BLaER1 treated with 17β-estradiol and CSF1 and Interleukin-3, amounts not matched to agents 10 nM and 100 nM (cell line): ENCODE measurements around the gene GP9.

ENCODE experiments used
- H3K27ac ChIP-seq, 11 experiments: shearing (Covaris generic); formaldehyde crosslinking; 2 replicates each; pipeline ENCODE4 v1.8.1; 2022
- H3K27me3 ChIP-seq, 11 experiments: shearing (Covaris generic); formaldehyde crosslinking; 2 replicates each; pipeline ENCODE4 v1.8.1; 2022
- H3K36me3 ChIP-seq, 11 experiments: shearing (Covaris generic); formaldehyde crosslinking; 2 replicates each; pipeline ENCODE4 v1.8.1; 2022
- H3K4me1 ChIP-seq, 10 experiments: shearing (Covaris generic); formaldehyde crosslinking; 2 replicates each; pipeline ENCODE4 v1.8.1; 2022
- H3K4me2 ChIP-seq, 11 experiments: shearing (Covaris generic); formaldehyde crosslinking; 2 replicates each; pipeline ENCODE4 v1.8.1; 2022
- H3K4me3 ChIP-seq, 10 experiments: shearing (Covaris generic); formaldehyde crosslinking; 2 replicates each; pipeline ENCODE4 v1.8.1; 2022
- H3K9ac ChIP-seq, 11 experiments: shearing (Covaris generic); formaldehyde crosslinking; 2 replicates each; pipeline ENCODE4 v1.8.1; 2022
- H3K9me3 ChIP-seq, 11 experiments: shearing (Covaris generic); formaldehyde crosslinking; replicated peaks in 1 of 11; 2 replicates each; pipeline ENCODE4 v1.8.1; 2022
- H4K20me1 ChIP-seq, 11 experiments: shearing (Covaris generic); formaldehyde crosslinking; 2 replicates each; pipeline ENCODE4 v1.8.1; 2022
- Cebpa-rat ChIP-seq, 11 experiments: shearing (Covaris generic); IDR thresholded peaks; 2 replicates each; pipeline ENCODE4 v1.8.1; 2022

The GP9 gene

DNA sequence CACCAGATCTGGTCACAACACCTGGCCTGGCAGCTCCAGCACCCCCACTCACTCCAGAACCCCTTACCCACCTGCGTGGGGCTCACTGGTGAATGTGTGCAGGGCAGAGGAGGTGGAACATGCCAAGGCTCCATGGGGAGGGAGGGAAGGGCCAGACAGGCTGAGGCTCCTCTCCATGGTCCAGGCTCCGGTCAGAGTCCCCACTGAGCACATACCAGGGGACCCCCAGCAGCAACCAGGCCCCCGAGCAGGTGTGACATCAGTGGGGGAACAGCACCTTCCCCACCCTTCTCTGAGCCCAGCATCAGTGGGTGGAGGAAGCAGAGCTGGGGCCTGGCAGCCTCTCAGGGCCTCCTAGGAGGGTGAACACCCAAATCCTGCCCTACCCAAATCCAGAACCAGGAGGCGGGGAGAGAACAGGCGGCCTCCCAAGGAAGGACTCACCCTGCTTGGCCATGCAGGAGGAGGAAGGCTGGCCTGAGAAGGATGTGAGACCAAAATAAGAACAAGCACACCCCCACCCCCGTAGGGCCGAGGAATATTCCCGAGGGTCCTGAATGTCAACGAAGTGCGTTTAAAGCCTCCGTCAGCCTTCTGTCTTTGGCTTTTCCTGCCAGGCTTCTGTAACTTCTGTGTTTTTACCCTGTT, 1.1 kb upstream of the GP9 start:
- H3K4me2 ChIP-seq: peak overlapping the region; percentile 87 to 99 (median 97)
- TF ChIP-seq Cebpa-rat (IDR thresholded peaks at IDR 0.05): no peak
- no peaks in the 10 kb centered on the region for H3K36me3 ChIP-seq
- peaks cover 43 to 92% (median 82%) of the 10 kb centered on the region in 10 experiments for H3K4me1 ChIP-seq
- H3K27me3 ChIP-seq: peaks cover 0 to 13% (median 0%) of the 10 kb centered on the region in 11 experiments; a peak in 4 of 22 replicates
- no peaks in the 10 kb centered on the region for H3K9me3 ChIP-seq
- peaks cover 0 to 8% (median 0%) of the 10 kb centered on the region in 11 experiments; a peak in 1 of 22 replicates for H4K20me1 ChIP-seq
- H3K27ac ChIP-seq: peak overlapping the region in 9 of 11 experiments; percentile 35 to 83 (median 69); a peak in 18 of 22 replicates
- H3K4me3 ChIP-seq: peak overlapping the region in 5 of 10 experiments; percentile 34 to 57 (median 42); a peak in 6 of 20 replicates
- peak overlapping the region in 10 of 11 experiments; percentile 6 to 76 (median 52); a peak in 17 of 22 replicates for H3K9ac ChIP-seq

DNA sequence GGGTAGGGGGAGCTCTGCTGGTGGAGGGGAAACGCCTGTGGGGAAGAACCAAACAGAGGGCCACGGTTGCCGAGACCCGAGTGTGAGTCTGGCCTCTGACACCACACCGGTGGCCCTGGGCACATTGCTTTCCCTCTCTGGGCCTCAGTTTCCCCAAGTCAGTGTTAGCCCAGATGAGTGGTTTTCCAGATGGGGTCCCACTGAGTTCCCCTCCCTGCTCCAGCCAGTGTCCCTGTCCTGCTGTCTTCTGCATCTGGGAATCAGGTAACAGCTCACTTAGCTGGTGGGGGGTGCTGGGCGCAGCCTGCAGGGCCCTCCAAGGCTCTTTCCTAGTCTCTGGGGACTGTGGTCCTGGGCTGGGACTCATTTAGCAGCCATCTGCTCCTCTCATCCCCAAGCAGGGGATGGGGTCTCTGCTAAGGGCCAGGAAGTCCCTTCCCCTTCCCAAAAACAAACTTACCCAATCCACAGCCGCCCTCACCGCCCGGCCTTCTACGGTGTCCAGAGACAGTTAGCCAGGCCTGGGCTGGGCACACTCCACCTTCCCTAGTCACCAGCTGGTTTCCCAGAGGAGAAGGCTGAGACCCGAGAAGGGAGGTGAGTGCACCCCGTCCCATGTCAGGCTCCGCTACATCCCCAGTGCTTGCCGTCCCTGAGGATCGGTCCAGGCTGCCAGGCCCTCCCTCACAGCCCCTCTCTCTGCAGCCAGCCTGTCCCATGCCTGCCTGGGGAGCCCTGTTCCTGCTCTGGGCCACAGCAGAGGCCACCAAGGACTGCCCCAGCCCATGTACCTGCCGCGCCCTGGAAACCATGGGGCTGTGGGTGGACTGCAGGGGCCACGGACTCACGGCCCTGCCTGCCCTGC, 676 bp downstream of the GP9 start:
- Histone ChIP-seq H3K9ac (peak overlapping the region in 8 of 11 experiments; percentile 50 to 76 (median 62); a peak in 13 of 22 replicates), H3K36me3 (no peaks in the 10 kb centered on the region), H3K4me3 (peak overlapping the region in 5 of 10 experiments; percentile 15 to 57 (median 35); a peak in 10 of 20 replicates), H4K20me1 (peaks cover 0 to 8% (median 0%) of the 10 kb centered on the region in 11 experiments; a peak in 1 of 22 replicates), H3K9me3 (no peaks in the 10 kb centered on the region), H3K4me2 (peak overlapping the region; percentile 87 to 99 (median 97)), H3K4me1 (peaks cover 46 to 97% (median 92%) of the 10 kb centered on the region in 10 experiments), H3K27ac (peak overlapping the region in 8 of 11 experiments; percentile 49 to 83 (median 69); a peak in 14 of 22 replicates), H3K27me3 (peaks cover 0 to 13% (median 0%) of the 10 kb centered on the region in 11 experiments; a peak in 4 of 22 replicates)
- no peak for TF ChIP-seq Cebpa-rat (IDR thresholded peaks at IDR 0.05)

DNA sequence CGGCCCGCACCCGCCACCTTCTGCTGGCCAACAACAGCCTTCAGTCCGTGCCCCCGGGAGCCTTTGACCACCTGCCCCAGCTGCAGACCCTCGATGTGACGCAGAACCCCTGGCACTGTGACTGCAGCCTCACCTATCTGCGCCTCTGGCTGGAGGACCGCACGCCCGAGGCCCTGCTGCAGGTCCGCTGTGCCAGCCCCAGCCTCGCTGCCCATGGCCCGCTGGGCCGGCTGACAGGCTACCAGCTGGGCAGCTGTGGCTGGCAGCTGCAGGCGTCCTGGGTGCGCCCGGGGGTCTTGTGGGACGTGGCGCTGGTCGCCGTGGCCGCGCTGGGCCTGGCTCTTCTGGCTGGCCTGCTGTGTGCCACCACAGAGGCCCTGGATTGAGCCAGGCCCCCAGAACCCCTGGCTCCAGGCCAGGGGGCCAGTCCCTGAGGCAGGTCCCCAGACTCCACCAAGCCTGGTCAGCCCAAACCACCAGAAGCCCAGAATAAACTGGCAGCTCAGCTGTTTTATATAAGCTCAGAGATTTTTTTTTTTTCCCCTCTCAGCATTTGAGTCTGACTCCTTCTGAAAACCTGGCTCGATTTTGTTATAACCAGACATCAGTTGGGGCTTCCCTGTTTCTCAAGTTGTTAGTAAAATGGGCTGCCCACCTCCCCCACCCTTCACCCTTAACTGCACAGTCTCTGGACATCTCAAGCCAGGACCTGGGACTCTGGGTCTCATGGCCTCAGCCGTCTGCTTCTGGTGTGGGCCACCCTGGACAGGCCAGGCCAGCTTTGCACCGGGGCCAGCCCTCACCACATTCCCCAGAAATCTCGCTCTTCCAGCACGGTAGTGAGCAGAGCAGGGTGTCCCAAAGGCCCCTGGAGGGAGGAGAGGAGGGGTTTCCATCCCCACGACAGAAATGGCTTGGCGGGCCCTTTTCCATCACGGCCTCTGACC, 1.6 kb downstream of the GP9 start:
- Histone ChIP-seq H3K4me3 (peak overlapping the region in 2 of 10 experiments; percentile 34 to 57; a peak in 5 of 20 replicates), H4K20me1 (peaks cover 0 to 8% (median 0%) of the 10 kb centered on the region in 11 experiments; a peak in 1 of 22 replicates), H3K36me3 (no peaks in the 10 kb centered on the region), H3K27me3 (peaks cover 0 to 13% (median 0%) of the 10 kb centered on the region in 11 experiments; a peak in 4 of 22 replicates), H3K4me2 (peak overlapping the region; percentile 87 to 99 (median 97)), H3K9ac (peak overlapping the region in 7 of 11 experiments; percentile 50 to 76 (median 67); a peak in 14 of 22 replicates), H3K27ac (peak overlapping the region in 7 of 11 experiments; percentile 32 to 83 (median 69); a peak in 11 of 22 replicates), H3K4me1 (peaks cover 47 to 99% (median 97%) of the 10 kb centered on the region in 10 experiments), H3K9me3 (no peaks in the 10 kb centered on the region)
- no peak for TF ChIP-seq Cebpa-rat (IDR thresholded peaks at IDR 0.05)

DNA sequence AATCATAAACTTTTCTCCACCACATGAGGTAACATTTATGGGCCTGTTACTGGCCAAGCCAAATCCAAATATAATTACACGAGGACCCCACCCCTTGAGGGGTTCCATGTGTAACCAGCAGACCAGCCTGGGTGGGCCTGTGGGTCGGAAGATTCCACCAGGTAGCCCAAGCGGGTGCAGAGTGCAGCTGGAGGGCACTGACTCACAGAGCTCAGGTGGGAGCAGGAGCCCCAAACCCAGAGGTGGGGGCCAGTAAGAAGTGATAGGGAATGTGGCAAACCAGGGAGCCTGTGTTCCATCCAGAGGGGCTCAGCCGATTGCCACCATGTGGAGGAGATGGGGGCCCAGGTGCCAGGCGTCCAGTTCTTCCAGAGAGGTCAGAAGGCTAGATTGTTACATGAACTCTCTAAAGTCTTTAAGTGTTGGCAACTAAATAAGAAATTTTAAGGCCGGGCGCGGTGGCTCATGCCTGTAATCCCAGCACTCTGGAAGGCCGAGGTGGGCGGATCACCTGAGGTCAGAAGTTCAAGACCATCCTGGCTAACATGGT, 2.6 kb downstream of the GP9 start:
- Histone ChIP-seq H3K4me2 (peak overlapping the region in 7 of 11 experiments; percentile 95 to 99 (median 98); a peak in 12 of 22 replicates), H4K20me1 (peaks cover 0 to 8% (median 0%) of the 10 kb centered on the region in 11 experiments; a peak in 1 of 22 replicates), H3K9me3 (peaks cover 0 to 8% (median 5%) of the 10 kb centered on the region in 11 experiments; a peak in 12 of 22 replicates), H3K9ac (no peak overlapping the region; a peak in 1 of 22 replicates), H3K27ac (no peak overlapping the region), H3K36me3 (no peaks in the 10 kb centered on the region), H3K4me3 (no peak overlapping the region), H3K27me3 (peaks cover 0 to 13% (median 0%) of the 10 kb centered on the region in 11 experiments; a peak in 4 of 22 replicates), H3K4me1 (peaks cover 45 to 100% (median 94%) of the 10 kb centered on the region in 10 experiments)
- no peak for TF ChIP-seq Cebpa-rat (IDR thresholded peaks at IDR 0.05)

DNA sequence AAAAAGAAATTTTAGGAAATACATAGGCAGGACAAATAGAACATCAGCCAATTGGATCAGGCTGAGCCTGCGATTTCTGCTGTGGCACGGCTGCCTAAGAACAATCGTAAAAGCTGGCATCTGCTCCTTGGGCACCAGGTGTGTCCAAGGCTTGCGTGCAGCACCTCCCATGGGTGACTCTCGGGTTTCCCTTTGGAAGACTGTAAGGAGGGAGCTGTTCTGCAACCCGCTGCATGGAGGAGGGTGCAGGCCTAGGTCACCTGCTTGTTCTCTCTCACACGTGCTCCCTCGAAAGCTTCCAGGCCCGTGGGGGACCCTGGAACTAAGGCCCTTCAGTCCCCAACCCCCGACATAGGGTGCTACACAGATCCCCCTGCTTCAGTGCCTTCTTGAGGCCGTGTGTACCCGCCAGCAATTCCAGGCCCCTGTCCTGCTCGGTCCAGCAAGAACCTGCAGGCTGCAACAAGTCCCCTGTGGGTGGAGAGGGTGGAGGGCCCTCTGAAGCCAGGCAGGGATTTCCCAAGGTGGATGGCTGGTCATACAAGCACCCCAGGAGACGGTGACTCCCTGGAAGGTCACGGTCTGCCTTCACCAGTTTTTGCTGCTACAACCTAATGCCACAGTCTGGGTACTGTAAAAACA, 3.4 kb downstream of the GP9 start:
- no peak for TF ChIP-seq Cebpa-rat (IDR thresholded peaks at IDR 0.05)
- Histone ChIP-seq H3K4me3 (no peak overlapping the region), H3K27ac (0 out of 22 replicates have a peak overlapping the region, but pooled peaks of 1 of the 11 experiments have one; percentile 8), H3K36me3 (no peaks in the 10 kb centered on the region), H3K4me1 (peaks cover 42 to 100% (median 94%) of the 10 kb centered on the region in 10 experiments), H3K27me3 (peaks cover 0 to 13% (median 0%) of the 10 kb centered on the region in 11 experiments; a peak in 4 of 22 replicates), H3K4me2 (peak overlapping the region in 7 of 11 experiments; percentile 1 to 99 (median 98); a peak in 13 of 22 replicates), H3K9me3 (peaks cover 0 to 8% (median 5%) of the 10 kb centered on the region in 11 experiments; a peak in 15 of 22 replicates), H3K9ac (no peak overlapping the region), H4K20me1 (peaks cover 0 to 2% (median 0%) of the 10 kb centered on the region in 11 experiments; a peak in 1 of 22 replicates)

DNA sequence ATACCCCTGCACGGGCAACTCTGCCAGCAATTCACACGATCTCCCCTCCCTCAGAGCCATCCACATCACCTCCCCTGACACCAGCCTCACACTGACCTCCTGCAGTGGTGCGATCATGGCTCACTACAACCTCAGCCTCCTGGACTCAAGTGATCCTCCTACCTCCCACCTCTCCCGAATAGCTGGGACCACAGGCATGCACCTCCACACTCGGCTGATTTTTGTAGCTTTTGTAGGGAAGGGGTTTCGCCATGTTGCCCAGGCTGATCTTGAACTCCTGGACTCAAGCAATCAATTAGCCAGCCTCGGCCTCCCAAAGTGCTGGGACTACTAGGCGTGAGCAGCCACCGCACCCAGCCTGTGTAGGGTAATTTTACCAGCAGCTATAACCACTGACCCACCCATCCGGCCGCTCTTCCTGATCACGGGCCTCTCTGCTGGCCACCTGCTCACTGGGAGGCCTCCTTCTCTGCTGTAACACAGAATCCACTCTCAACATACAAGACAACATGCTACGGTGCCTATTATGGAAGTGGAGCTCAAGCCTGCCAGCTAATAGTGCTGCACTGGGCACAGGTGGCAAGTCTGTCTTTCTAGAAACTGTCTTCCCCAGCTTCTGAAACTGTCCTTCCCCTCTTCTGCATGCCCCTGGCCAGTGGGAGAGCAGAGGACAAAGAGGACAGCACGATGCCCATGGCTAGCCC, 4.6 kb downstream of the GP9 start:
- peak overlapping the region in 8 of 11 experiments; percentile 16 to 99 (median 96); a peak in 15 of 22 replicates for H3K4me2 ChIP-seq
- no peaks in the 10 kb centered on the region for H3K36me3 ChIP-seq
- H3K9me3 ChIP-seq: peaks cover 0 to 16% (median 12%) of the 10 kb centered on the region in 11 experiments; a peak in 16 of 22 replicates
- no peak for TF ChIP-seq Cebpa-rat (IDR thresholded peaks at IDR 0.05)
- peaks cover 0 to 13% (median 0%) of the 10 kb centered on the region in 11 experiments; a peak in 4 of 22 replicates for H3K27me3 ChIP-seq
- H4K20me1 ChIP-seq: no peaks in the 10 kb centered on the region
- H3K4me3 ChIP-seq: no peak overlapping the region
- H3K4me1 ChIP-seq: peaks cover 39 to 100% (median 93%) of the 10 kb centered on the region in 10 experiments
- no peak overlapping the region for H3K27ac ChIP-seq
- H3K9ac ChIP-seq: no peak overlapping the region; a peak in 1 of 22 replicates
